ELF-1 (cell line): ENCODE results near the gene KDM3A.

Experiments
- DNase-seq: peaks from one replicate; pipeline ENCODE4 v3.0.0-alpha.2; 2016; ENCODE audit warnings: low read depth, low spot score

KDM3A gene

DNA sequence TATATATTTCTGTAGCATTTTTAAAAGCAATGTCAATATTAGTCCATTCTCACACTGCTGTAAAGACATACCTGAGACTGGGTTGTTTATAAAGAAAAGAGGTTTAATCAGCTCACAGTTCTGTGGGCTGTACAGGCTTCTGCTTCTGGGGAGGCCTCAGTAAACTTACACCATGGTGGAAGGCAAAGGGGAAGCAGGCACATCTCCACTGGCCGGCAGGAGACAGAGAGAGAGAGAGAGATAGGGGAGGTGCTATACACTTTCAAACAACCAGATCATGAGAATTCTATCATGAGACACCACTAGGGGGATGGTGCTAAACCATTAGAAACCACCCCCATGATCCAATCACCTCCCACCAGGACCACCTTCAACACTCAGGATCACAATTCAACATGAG, 79.0 kb downstream of the KDM3A start:
- DNase-seq = no peak

DNA sequence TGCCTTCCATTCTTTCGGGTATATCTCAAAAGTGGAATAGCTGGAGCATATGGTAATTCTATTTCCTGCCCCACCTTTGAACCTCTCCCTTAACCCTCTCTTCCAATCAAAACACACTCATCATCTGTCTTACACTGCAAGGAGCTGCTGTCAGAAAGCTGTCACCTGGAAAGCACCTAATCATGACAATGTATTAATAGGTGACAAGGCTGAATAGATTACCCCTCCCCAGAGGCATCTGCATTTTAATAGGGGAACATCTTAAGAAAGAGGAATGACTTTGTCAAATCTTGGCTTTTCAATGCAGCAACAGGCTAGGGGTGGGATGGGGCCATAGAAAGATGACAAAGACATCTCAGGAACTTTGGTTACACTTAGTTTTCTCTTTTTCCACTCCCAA, 80.8 kb downstream of the KDM3A start:
- DNase-seq = no peak

DNA sequence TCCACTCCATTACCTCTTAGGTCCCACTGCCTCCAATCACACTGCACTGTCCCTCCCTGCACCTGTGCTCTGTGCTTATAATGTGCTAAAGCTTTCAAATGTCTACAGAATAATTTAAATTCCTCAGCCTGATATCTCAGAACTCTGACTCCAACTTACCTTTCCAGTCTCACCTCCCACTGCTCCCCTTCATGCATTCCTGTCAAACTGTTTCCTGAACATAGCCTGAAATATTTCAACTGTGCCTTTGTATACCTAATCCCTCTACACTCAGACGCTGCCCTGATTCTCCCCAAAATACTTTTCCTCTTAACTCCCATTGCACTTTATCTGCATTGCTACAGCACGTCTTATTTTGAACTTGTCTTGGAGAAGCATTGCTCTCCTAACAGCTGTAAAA, 81.5 kb downstream of the KDM3A start:
- DNase-seq = no peak

DNA sequence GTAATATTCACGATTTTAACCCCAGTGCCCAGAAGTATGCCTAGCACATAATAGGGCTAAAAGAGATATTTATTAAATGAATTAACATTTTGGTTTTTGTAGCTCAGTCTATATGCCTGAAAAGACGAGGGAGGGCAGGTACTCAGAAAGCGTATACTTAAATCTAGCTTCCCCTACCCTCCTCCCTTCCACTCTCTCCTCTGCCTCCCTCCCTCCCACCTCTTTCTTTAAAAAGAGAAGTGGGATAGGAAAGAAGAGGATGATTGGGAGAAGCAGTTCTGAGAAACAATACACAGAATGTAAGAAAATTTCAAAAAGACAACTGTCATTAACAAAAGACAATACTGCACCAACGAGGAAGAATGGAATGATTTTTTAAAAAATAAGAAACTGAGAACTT, 82.3 kb downstream of the KDM3A start:
- DNase-seq = no peak

DNA sequence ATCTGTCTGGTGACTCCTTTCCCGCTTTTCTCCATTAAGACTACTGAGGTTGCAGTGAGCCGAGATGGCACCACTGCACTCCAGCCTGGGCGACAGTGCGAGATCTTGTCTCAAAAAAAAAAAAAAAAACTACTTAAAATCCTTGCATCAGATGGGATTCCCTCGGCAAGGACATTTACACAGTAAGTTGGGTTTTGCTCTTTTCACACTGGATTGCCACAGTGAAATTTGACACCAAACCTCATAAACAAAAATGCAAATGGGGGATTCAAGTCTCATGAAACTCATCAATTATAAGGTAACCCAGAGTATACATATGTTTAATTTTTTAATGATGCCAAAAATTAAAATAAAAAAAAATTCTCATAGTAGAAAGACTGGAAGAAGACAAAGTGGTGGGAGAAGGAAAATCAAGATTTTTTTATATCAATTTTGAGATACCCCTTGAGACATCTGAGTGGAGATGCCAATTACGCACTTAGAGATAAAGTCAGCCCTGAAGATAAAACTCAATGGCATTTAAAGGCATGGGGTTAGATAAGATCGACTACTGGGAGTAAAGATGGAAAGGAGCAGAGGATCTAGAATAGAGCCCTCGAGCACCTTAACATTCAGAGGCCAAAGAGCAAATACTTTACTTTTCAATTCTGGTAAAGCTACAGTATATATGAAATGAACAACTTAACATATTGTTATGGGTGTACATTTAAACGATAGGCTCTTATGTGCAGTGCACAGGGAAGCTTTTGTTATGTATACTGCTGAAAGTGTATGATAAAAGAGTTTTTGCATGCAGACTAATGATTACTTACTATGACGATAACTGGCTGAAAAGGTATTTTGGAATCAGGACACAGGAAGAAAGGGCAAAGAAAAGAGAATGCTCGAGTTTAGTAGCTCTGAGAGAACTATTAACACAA, 84.5 kb downstream of the KDM3A start:
- DNase-seq = no peak

DNA sequence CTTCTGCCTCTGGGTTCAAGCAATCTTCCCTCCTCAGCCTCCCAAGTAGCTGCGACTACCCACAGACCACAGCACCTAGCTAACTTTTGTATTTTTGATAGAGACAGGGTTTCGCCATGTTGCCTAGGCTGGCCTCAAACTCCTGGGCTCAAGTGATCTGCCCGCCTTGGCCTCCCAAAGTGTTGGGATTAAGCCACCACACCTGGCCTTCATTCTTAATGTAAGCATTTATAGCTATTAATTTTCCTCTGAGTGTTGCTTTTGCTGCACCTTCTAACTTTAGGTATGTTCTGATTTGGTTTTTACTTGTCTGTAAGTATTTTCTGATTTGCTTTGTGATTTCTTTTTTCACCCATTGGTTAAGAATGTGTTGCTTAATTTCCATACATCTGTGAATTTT, 92.4 kb downstream of the KDM3A start:
- DNase-seq = no peak

DNA sequence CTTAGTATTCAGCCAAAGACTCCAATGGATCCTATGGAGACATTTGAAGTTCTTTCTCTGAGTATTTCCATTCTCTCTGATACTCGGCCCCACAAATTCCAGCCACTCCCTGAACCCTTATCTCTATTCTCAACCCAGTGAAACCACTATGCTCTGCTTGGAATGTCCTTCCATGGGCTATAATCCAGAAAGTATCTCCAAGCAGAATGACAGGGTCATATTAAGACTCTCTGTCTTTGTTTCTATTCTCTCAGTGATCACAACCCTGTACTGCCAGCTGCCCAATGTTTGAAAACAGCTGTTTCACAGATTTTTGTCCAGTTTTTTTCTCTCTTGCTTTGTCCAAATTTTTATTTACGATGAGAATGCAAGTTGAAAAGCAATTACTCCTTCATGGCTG, 100.2 kb downstream of the KDM3A start:
- no peak for DNase-seq
